ENCODE measurements around the gene PTS. TPM values are rescaled to one million over a fixed set of nuclear protein-coding genes. Genes with fewer than 3 reads are reported as not detected.

PTS gene
- total RNA-seq, 1 donor from 2014 or later = 64.6 TPM

- Histone ChIP-seq H3K4me2 (ENCODE audit: low read length) (no peak overlapping the region), H3K4me1 (ENCODE audit: insufficient read depth, low read length) (no peaks in the 10 kb centered on the region), H3K27ac (ENCODE audit: low read depth, low read length) (no peak overlapping the region), H4K20me1 (ENCODE audit: insufficient read depth, low read length) (no peaks in the 10 kb centered on the region), H3K4me3 (ENCODE audit: insufficient read depth, low read depth, low read length) (no peak overlapping the region), H2AFZ (ENCODE audit: low read depth, low read length) (no peak overlapping the region), H3K9ac (ENCODE audit: low read length) (no peak overlapping the region), H3K36me3 (ENCODE audit: insufficient read depth, low read length) (no peaks in the 10 kb centered on the region), H3K27me3 (ENCODE audit: insufficient read depth, low read length) (no peaks in the 10 kb centered on the region), H3K79me2 (ENCODE audit: insufficient read depth, low read length) (no peaks in the 10 kb centered on the region), H3K9me3 (ENCODE audit: insufficient read depth, low read depth, low read length) (no peaks in the 10 kb centered on the region)
- Mint-ChIP-seq H3K9me3 (ENCODE audit: unreplicated experiment) (no peaks in the 10 kb centered on the region), H3K4me3 (ENCODE audit: unreplicated experiment) (no peak overlapping the region), H3K27me3 (ENCODE audit: low read depth, unreplicated experiment) (peaks cover 3% of the 10 kb centered on the region), H3K27ac (ENCODE audit: unreplicated experiment) (no peak overlapping the region), H3K36me3 (ENCODE audit: low read depth, unreplicated experiment) (no peaks in the 10 kb centered on the region), H3K4me1 (ENCODE audit: low read depth, unreplicated experiment) (no peaks in the 10 kb centered on the region)
- no peak for TF ChIP-seq EZH2 (IDR thresholded peaks at IDR 0.05; ENCODE audit: insufficient read depth, low read length)
- TF ChIP-seq CTCF (IDR thresholded peaks at IDR 0.05; ENCODE audit: insufficient read depth, low read depth, low read length) = no peak
- FAIRE-seq (no peak), DNase-seq (ENCODE audit: low read depth) (no peak)
These were observed 14.7 kb upstream of the PTS start for GRCh38 chr11:112211536-112211935.

- no peaks in the 10 kb centered on the region for H3K4me1 Mint-ChIP-seq (ENCODE audit: low read depth, unreplicated experiment)
- FAIRE-seq = no peak
These were observed 13.9 kb upstream of the PTS start for GRCh38 chr11:112212290-112212689.

More at GRCh38 chr11:112212290-112212689, 13.9 kb upstream of the PTS start:
- Histone ChIP-seq H3K27ac (ENCODE audit: low read depth, low read length) (no peak overlapping the region), H3K79me2 (ENCODE audit: insufficient read depth, low read length) (no peaks in the 10 kb centered on the region), H3K9me3 (ENCODE audit: insufficient read depth, low read depth, low read length) (no peaks in the 10 kb centered on the region), H3K9ac (ENCODE audit: low read length) (no peak overlapping the region), H2AFZ (ENCODE audit: low read depth, low read length) (no peak overlapping the region), H3K36me3 (ENCODE audit: insufficient read depth, low read length) (no peaks in the 10 kb centered on the region), H3K4me1 (ENCODE audit: insufficient read depth, low read length) (no peaks in the 10 kb centered on the region), H3K4me2 (ENCODE audit: low read length) (no peak overlapping the region), H4K20me1 (ENCODE audit: insufficient read depth, low read length) (no peaks in the 10 kb centered on the region), H3K27me3 (ENCODE audit: insufficient read depth, low read length) (no peaks in the 10 kb centered on the region), H3K4me3 (ENCODE audit: insufficient read depth, low read depth, low read length) (no peak overlapping the region)
- Mint-ChIP-seq H3K27me3 (ENCODE audit: low read depth, unreplicated experiment) (peaks cover 7% of the 10 kb centered on the region), H3K36me3 (ENCODE audit: low read depth, unreplicated experiment) (no peaks in the 10 kb centered on the region), H3K4me3 (ENCODE audit: unreplicated experiment) (no peak overlapping the region), H3K9me3 (ENCODE audit: unreplicated experiment) (no peaks in the 10 kb centered on the region), H3K27ac (ENCODE audit: unreplicated experiment) (no peak overlapping the region)
- TF ChIP-seq CTCF (IDR thresholded peaks at IDR 0.05; ENCODE audit: insufficient read depth, low read depth, low read length) = no peak
- TF ChIP-seq EZH2 (IDR thresholded peaks at IDR 0.05; ENCODE audit: insufficient read depth, low read length) = no peak
- no peak for DNase-seq (ENCODE audit: low read depth)
